CD4-positive, CD25-positive, alpha-beta regulatory T cell (primary cell): ENCODE measurements around the gene UHMK1. TPM values are rescaled to one million over a fixed set of nuclear protein-coding genes. Genes with fewer than 3 reads are reported as not detected.
"Not testable (repeated sequence)": the region's sequence is repeated elsewhere in the genome, so short reads cannot be mapped to it uniquely, and the experiment has no call there.

Experiments used
- ATAC-seq, 2 donors: fragments of 150-1000 bp; cut with Tn5 transposase; one replicate each; pipeline ENCODE4 v1.10.0; 2021; ENCODE audit warnings: low read depth in 2 of 2, moderate number of reproducible peaks in 2 of 2, moderate library complexity in 1 of 2
- DNase-seq, 3 donors: peaks; one replicate each; pipeline versions ENCODE4 v3.0.0 to v3.0.0-alpha.2; 2012 to 2022; ENCODE audit warnings: mixed read lengths in 1 of 3
- H3K27ac ChIP-seq: one replicate; pipeline ENCODE4 v1.7.0; 2013; ENCODE audit warnings: mild to moderate bottlenecking, low read length; ENCODE audit not compliant: insufficient read depth, poor library complexity, severe bottlenecking
- H3K27me3 ChIP-seq: one replicate; pipeline ENCODE4 v1.7.0; 2013; ENCODE audit warnings: low read length; ENCODE audit not compliant: control insufficient read depth, insufficient read depth
- H3K36me3 ChIP-seq: one replicate; pipeline ENCODE4 v1.7.0; 2013; ENCODE audit warnings: mild to moderate bottlenecking, low read length, moderate library complexity; ENCODE audit not compliant: control insufficient read depth, insufficient read depth
- H3K4me1 ChIP-seq: 2 replicates; pipeline ENCODE4 v1.7.0; 2013; ENCODE audit warnings: mild to moderate bottlenecking, low read length; ENCODE audit not compliant: insufficient read depth, control insufficient read depth, poor library complexity, severe bottlenecking
- H3K4me3 ChIP-seq: one replicate; pipeline ENCODE4 v1.7.0; 2013; ENCODE audit warnings: low read depth, mild to moderate bottlenecking, low read length, moderate library complexity
- H3K9me3 ChIP-seq, 2 experiments: 1 replicate in 1 of 2; 2 replicates in 1 of 2; pipeline ENCODE4 v1.7.0; 2013; ENCODE audit warnings: low read length in 2 of 2, mild to moderate bottlenecking in 1 of 2, moderate library complexity in 1 of 2; ENCODE audit not compliant: control insufficient read depth in 2 of 2
- H3K27ac Mint-ChIP-seq, 3 donors: one replicate each; pipeline ENCODE4 v1.8.0; 2020 to 2022; ENCODE audit warnings: mild to moderate bottlenecking in 3 of 3, mixed read lengths in 3 of 3, moderate library complexity in 2 of 3
- H3K27me3 Mint-ChIP-seq: one replicate; pipeline ENCODE4 v1.8.0; 2022; ENCODE audit warnings: mild to moderate bottlenecking, mixed read lengths
- H3K36me3 Mint-ChIP-seq: one replicate; pipeline ENCODE4 v1.8.0; 2020; ENCODE audit warnings: mixed read lengths
- H3K4me1 Mint-ChIP-seq, 4 donors: one replicate each; pipeline ENCODE4 v1.8.0; 2020 to 2022; ENCODE audit warnings: mixed read lengths in 4 of 4, mild to moderate bottlenecking in 1 of 4
- H3K4me3 Mint-ChIP-seq, 4 donors: one replicate each; pipeline ENCODE4 v1.8.0; 2020 to 2022; ENCODE audit warnings: mild to moderate bottlenecking in 4 of 4, mixed read lengths in 4 of 4, moderate library complexity in 3 of 4
- H3K9me3 Mint-ChIP-seq, 7 donors: one replicate each; pipeline ENCODE4 v1.8.0; 2020 to 2022; ENCODE audit warnings: mixed read lengths in 7 of 7, mild to moderate bottlenecking in 3 of 7, moderate library complexity in 2 of 7
- polyA plus RNA-seq, 4 donors: library from polyadenylated mRNA; unstranded; fragments of 300-500 nt; fragmentation: Illumina TruSeq; gene quantifications; one replicate each; pipeline ENCODE4 v1.2.3, GENCODE V29; 2021
- total RNA-seq: library from RNA; stranded (reverse); gene quantifications from one replicate; pipeline ENCODE4 v1.2.3, GENCODE V29; 2022

Gene UHMK1
- total and polyA plus RNA-seq, 5 donors from 2014 or later, result 55.8 to 60.9 (median 56.8) TPM

DNA sequence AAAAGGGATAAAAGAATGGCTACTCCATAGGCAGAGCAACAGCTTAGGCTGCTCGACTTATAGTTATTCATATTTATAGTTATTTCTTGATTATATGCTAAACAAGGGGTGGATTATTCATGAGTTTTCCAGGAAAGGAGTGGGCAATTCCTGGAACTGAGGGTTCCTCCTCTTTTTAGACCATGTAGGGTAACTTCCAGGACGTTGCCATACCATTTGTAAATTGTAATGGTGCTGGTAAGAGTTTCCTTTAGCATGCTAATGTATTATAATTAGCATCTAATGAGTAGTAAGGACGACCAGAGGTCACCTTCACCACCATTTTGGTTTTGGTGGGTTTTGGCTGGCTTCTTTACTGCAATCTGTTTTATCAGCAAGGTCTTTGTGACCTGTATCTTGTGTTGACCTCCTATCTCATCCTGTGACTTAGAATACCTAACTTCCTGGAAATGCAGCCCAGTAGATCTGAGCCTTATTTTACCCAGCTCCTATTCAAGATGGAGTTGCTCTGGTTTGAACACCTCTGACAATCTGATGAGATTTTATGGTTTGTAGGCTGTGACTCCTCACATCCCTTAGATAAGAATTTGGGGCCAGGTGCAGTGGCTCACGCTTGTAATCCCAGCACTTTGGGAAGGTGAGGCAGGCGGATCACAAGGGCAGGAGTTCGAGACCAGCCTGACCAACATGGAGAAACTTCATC is 1.9 kb upstream of the UHMK1 start:
- not testable (repeated sequence) for DNase-seq, ATAC-seq, H3K4me3 ChIP-seq, H3K36me3 Mint-ChIP-seq, H3K9me3 Mint-ChIP-seq, H3K27ac ChIP-seq, H3K27ac Mint-ChIP-seq, H3K27me3 ChIP-seq, H3K36me3 ChIP-seq, H3K9me3 ChIP-seq
- Mint-ChIP-seq H3K27me3 (peaks cover 19% of the 10 kb centered on the region), H3K4me3 (peak overlapping the region in 3 of 4 donors; percentile 44 to 97 (median 68)), H3K4me1 (peaks cover 22 to 33% (median 24%) of the 10 kb centered on the region in 4 donors)
- peaks cover 28% of the 10 kb centered on the region for H3K4me1 ChIP-seq

DNA sequence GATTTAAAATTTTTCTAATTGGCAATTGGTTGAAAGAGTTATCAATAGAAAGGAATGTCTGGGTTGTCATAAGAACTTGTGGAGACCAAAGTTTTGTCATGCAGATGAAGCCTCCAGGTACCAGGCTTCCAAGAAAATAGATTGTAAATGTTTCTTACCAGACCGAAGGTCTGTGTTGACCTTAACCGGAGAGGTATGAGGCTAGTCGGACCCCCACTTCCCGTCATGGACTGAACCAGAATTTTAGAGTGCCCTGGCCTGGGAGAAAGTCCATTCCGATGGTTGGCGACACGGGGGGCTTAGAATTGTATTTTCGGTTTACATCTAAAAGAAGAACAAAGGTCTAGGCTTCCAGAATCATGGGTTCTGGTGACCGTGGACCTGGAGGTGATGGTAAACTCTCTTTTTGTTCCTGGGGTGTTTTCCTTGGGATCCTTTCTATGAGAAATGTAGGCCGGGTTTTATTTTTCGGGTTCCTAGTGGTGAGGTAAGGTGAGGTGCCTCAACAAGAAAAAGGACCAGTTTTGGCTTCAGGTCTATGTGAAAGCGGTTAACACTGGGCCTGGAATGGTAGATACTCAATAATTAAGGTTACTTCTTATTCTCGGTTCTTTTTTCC is 405 bp upstream of the UHMK1 start:
- Histone ChIP-seq H3K27ac (peak overlapping the region; percentile 90), H3K9me3 (no peaks in the 10 kb centered on the region), H3K27me3 (no peaks in the 10 kb centered on the region), H3K4me1 (peaks cover 28% of the 10 kb centered on the region), H3K36me3 (peaks cover 20% of the 10 kb centered on the region), H3K4me3 (peak overlapping the region; percentile 90)
- H3K36me3 Mint-ChIP-seq, result peaks cover 8% of the 10 kb centered on the region
- no peak for ATAC-seq
- peaks cover 25 to 45% (median 30%) of the 10 kb centered on the region in 4 donors for H3K4me1 Mint-ChIP-seq
- no peak for DNase-seq
- peak overlapping the region; percentile 91 to 97 (median 97) for H3K27ac Mint-ChIP-seq
- no peaks in the 10 kb centered on the region for H3K9me3 Mint-ChIP-seq
- H3K4me3 Mint-ChIP-seq, result peak overlapping the region; percentile 91 to 97 (median 96)
- peaks cover 9% of the 10 kb centered on the region for H3K27me3 Mint-ChIP-seq

DNA sequence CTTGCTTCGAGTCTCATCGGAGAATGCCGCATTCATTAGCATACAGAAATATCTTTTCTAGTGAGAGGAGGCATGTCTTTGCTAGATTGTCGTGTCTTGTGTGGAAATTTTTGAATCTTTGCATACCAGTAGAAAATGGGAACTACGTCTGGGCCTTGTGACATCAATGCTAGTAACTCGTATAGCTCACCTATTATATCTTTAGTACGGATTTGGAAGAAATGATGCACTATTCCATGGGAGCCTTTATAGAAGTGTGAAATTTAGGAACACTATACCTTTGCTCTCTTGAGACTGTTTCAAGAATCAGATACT is 835 bp downstream of the UHMK1 start:
- Mint-ChIP-seq H3K27ac (peak overlapping the region; percentile 94 to 97 (median 94)), H3K4me1 (peaks cover 28 to 53% (median 40%) of the 10 kb centered on the region in 4 donors), H3K4me3 (peak overlapping the region; percentile 91 to 97 (median 96)), H3K27me3 (no peaks in the 10 kb centered on the region), H3K9me3 (no peaks in the 10 kb centered on the region), H3K36me3 (peaks cover 12% of the 10 kb centered on the region)
- ATAC-seq (no peak), DNase-seq (peak in 1 of 3 donors; percentile 37)
- no peaks in the 10 kb centered on the region for H3K27me3 ChIP-seq
- peaks cover 30% of the 10 kb centered on the region for H3K36me3 ChIP-seq
- H3K4me3 ChIP-seq, result peak overlapping the region; percentile 90
- H3K27ac ChIP-seq, result peak overlapping the region; percentile 90
- H3K4me1 ChIP-seq, result peaks cover 28% of the 10 kb centered on the region
- H3K9me3 ChIP-seq, result no peaks in the 10 kb centered on the region

DNA sequence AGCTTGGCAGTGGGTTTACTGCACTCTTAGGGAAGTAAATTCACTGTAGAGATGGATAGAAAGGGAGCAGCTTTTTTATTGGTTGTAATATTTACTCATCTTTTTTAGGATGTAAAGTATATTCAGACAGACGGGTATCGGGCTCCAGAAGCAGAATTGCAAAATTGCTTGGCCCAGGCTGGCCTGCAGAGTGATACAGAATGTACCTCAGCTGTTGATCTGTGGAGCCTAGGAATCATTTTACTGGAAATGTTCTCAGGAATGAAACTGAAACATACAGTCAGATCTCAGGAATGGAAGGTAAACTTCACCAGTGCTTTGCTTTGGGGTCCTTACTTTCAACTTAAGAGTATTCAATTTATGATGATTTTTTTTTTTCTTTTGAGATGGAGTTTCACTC is 3.2 kb downstream of the UHMK1 start:
- Mint-ChIP-seq H3K27me3 (no peaks in the 10 kb centered on the region), H3K9me3 (no peaks in the 10 kb centered on the region), H3K4me1 (peaks cover 30 to 55% (median 41%) of the 10 kb centered on the region in 4 donors), H3K4me3 (no peak overlapping the region), H3K36me3 (peaks cover 15% of the 10 kb centered on the region), H3K27ac (peak overlapping the region in 1 of 3 donors; percentile 58)
- Histone ChIP-seq H3K27me3 (no peaks in the 10 kb centered on the region), H3K4me1 (peaks cover 28% of the 10 kb centered on the region), H3K36me3 (peaks cover 51% of the 10 kb centered on the region), H3K9me3 (no peaks in the 10 kb centered on the region), H3K4me3 (peak overlapping the region; percentile 90), H3K27ac (no peak overlapping the region)
- no peak for DNase-seq
- ATAC-seq, result no peak

DNA sequence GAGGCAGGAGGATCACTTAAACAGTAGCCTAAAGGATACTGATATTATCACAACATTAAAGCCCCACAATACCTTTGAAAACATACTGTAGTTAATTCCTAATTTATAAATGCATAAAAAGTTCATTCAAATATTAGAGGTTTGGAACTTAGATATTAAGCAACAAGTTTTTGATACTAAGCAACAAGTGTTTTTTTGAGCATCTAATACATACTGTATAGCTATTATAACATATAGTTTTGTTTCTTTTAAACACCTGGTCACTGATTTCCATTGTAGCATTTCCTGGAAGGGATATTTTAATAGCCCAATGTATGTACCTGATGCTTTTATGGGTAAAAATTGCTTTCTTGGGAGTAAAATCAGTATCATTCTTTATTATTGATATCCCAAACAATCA is 4.5 kb downstream of the UHMK1 start:
- no peak for DNase-seq
- Histone ChIP-seq H3K36me3 (peaks cover 63% of the 10 kb centered on the region), H3K4me3 (no peak overlapping the region), H3K27ac (no peak overlapping the region), H3K4me1 (peaks cover 27% of the 10 kb centered on the region), H3K27me3 (no peaks in the 10 kb centered on the region), H3K9me3 (no peaks in the 10 kb centered on the region)
- H3K4me1 Mint-ChIP-seq, result peaks cover 30 to 53% (median 45%) of the 10 kb centered on the region in 4 donors
- no peaks in the 10 kb centered on the region for H3K27me3 Mint-ChIP-seq
- H3K27ac Mint-ChIP-seq, result no peak overlapping the region
- H3K36me3 Mint-ChIP-seq, result peaks cover 21% of the 10 kb centered on the region
- H3K9me3 Mint-ChIP-seq, result no peaks in the 10 kb centered on the region
- peak overlapping the region in 2 of 4 donors; percentile 3 to 72 for H3K4me3 Mint-ChIP-seq
- no peak for ATAC-seq

DNA sequence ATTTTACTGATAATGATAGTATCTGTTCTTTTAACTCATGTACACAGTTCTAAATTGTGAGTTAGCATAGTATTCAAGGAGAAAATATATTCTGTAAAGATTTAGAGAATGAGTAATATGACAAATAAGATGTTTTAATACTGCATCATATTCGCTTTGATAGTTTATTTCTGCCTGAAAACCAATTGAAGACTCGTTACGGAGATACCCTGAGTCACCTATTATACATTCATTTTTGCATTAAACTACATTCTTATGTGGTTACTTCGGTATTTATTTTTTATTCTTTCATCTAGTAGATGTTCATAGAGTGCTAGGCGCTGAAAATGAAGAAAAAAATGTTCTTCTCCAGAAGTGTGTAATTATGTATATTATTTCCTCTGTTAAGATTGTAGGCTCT is 5.3 kb downstream of the UHMK1 start:
- Mint-ChIP-seq H3K9me3 (no peaks in the 10 kb centered on the region), H3K4me3 (no peak overlapping the region), H3K27ac (no peak overlapping the region), H3K36me3 (peaks cover 23% of the 10 kb centered on the region), H3K27me3 (no peaks in the 10 kb centered on the region), H3K4me1 (peaks cover 31 to 48% (median 41%) of the 10 kb centered on the region in 4 donors)
- no peak overlapping the region for H3K4me3 ChIP-seq
- ATAC-seq, result no peak
- H3K4me1 ChIP-seq, result peaks cover 23% of the 10 kb centered on the region
- H3K9me3 ChIP-seq, result no peaks in the 10 kb centered on the region
- peaks cover 65% of the 10 kb centered on the region for H3K36me3 ChIP-seq
- H3K27me3 ChIP-seq, result no peaks in the 10 kb centered on the region
- no peak overlapping the region for H3K27ac ChIP-seq
- no peak for DNase-seq

DNA sequence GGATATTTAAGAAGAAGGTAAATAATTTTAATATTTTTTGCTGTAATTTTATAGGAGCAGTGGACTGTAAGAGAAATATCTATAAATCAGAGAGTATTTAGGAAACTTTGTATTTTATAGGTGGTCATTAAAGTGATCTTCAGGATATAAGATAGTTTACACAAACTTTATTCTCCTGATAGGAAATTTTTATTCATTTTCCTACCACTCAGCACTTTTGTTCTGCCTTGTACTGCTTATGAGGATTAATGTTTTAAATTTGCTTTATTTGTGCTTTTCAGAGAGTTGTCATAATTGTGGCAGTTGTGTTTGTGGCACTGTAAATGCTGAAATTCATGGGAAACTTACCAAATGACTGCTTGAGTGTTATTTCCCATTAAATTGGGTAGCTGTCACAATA is 29.7 kb downstream of the UHMK1 start:
- Histone ChIP-seq H3K27ac (no peak overlapping the region), H3K9me3 (no peaks in the 10 kb centered on the region), H3K36me3 (peaks cover 44% of the 10 kb centered on the region), H3K4me1 (no peaks in the 10 kb centered on the region), H3K4me3 (no peak overlapping the region), H3K27me3 (no peaks in the 10 kb centered on the region)
- ATAC-seq (no peak), DNase-seq (no peak)
- no peak overlapping the region for H3K4me3 Mint-ChIP-seq
- H3K4me1 Mint-ChIP-seq, result peaks cover 6 to 24% (median 9%) of the 10 kb centered on the region in 4 donors
- H3K36me3 Mint-ChIP-seq, result peaks cover 44% of the 10 kb centered on the region
- H3K27me3 Mint-ChIP-seq, result no peaks in the 10 kb centered on the region
- no peak overlapping the region for H3K27ac Mint-ChIP-seq
- no peaks in the 10 kb centered on the region for H3K9me3 Mint-ChIP-seq
